Right lobe of liver (tissue), 6 donors: ENCODE results near the gene SPEF2. TPM values are rescaled to one million over a fixed set of nuclear protein-coding genes. Genes with fewer than 3 reads are reported as not detected.

Experiments used
- ATAC-seq, 4 donors: fragments of 200-7000 bp; cut with Tn5 transposase; one replicate each; pipeline ENCODE4 v1.9.1; 2020; ENCODE audit warnings: mild to moderate bottlenecking in 4 of 4, moderate library complexity in 4 of 4
- DNase-seq, 3 donors: peaks; one replicate each; pipeline ENCODE4 v3.0.0-alpha.2; 2020
- H3K27ac ChIP-seq, 3 donors: fragments of 200-600 bp; one replicate each; pipeline ENCODE4 v1.8.0; 2022
- H3K27me3 ChIP-seq, 2 donors: fragments of 200-600 bp; one replicate each; pipeline ENCODE4 v1.8.0; 2022
- H3K36me3 ChIP-seq, 4 donors: fragments of 200-600 bp; sonication (generic) in 1 of 4; one replicate each; pipeline versions ENCODE4 v1.5.1 to v1.8.0; 2017 to 2022; ENCODE audit warnings: control low read depth in 1 of 4
- H3K4me1 ChIP-seq, 4 donors: fragments of 200-600 bp; sonication (generic) in 1 of 4; one replicate each; pipeline versions ENCODE4 v1.5.1 to v1.8.0; 2017 to 2022; ENCODE audit warnings: control low read depth in 1 of 4
- H3K4me3 ChIP-seq, 3 donors: fragments of 200-600 bp; one replicate each; pipeline ENCODE4 v1.8.0; 2022
- H3K9me3 ChIP-seq, 4 donors: fragments of 200-600 bp; sonication (generic) in 1 of 4; one replicate each; pipeline versions ENCODE4 v1.5.1 to v1.8.0; 2017 to 2022; ENCODE audit warnings: control low read depth in 1 of 4
- CTCF ChIP-seq, 4 donors: fragments of 200-600 bp in 3 of 4; fragments of 450-650 bp in 1 of 4; IDR thresholded peaks; one replicate each; pipeline versions ENCODE4 v1.5.1 to v1.8.0; 2016 to 2022; ENCODE audit warnings: antibody characterized with exemption in 4 of 4, mild to moderate bottlenecking in 2 of 4
- POLR2A ChIP-seq: fragments of 450-650 bp; IDR thresholded peaks from one replicate; pipeline ENCODE4 v1.6.1; 2017; ENCODE audit warnings: antibody characterized with exemption, mild to moderate bottlenecking
- WGBS: methylation state at CpG from one replicate; pipeline ENCODE4 v1.1.6; 2018; ENCODE audit warnings: low coverage, low lambda C conversion rate; ENCODE audit not compliant: insufficient coverage; ENCODE audit errors: missing lambda C conversion rate; 5-methylcytosine and 5-hydroxymethylcytosine counted together
- intact Hi-C, 2 donors: fragments of 100-400 bp; cut with DNase I; formaldehyde crosslinking; loops; one replicate each; pipeline versions ENCODE4 v1.11.2 to v1.14.1; 2022
- total RNA-seq, 6 experiments: library from RNA; depleted of rRNA in 2 of 6; stranded (reverse); fragments of >200 nt in 2 of 6; fragmentation: NEBNext Ultra II Directional in 3 of 6; extraction: Animal tissue kit (Norgen Biotek cat#: 25700) in 3 of 6; gene quantifications; one replicate each; pipeline versions ENCODE4 v1.1.0 to v1.2.4, GENCODE V29; 2016 to 2023
- donor health status: DM: no; HTN: yes; CAD: no.
- donor health status: DM: no; HTN: no; CAD: no.
- donor health status: DM: no; HTN: no; CAD: no.
- donor health status: DM: no; HTN: yes; CAD: no.
- donor health status: DM: no; HTN: yes; CAD: no.

The SPEF2 gene
- total RNA-seq, 6 experiments from 2014 or later: 0.74 to 3.3 (median 2.0) TPM

GRCh38 chr5:35657877-35658276, 40.2 kb downstream of the SPEF2 start:
- WGBS: 90% methylated on average over 2 of the region's 2 CpGs
- DNase-seq: no peak
- TF ChIP-seq POLR2A: no peak
- TF ChIP-seq CTCF (IDR thresholded peaks at IDR 0.05): no peak
- Histone ChIP-seq H3K36me3 (no peaks in the 10 kb centered on the region), H3K9me3 (no peaks in the 10 kb centered on the region), H3K27ac (no peak overlapping the region), H3K4me3 (no peak overlapping the region), H3K4me1 (no peaks in the 10 kb centered on the region), H3K27me3 (no peaks in the 10 kb centered on the region)
- ATAC-seq: no peak
- intact Hi-C loops: loop anchor here in 1 of 2 donors (10.0 kb wide), 1 partner anchor 267 kb away; no protein-coding TSS in a partner anchor

GRCh38 chr5:35659556-35659955, 41.9 kb downstream of the SPEF2 start:
- ATAC-seq: no peak

GRCh38 chr5:35660451-35660850, 42.8 kb downstream of the SPEF2 start:
- intact Hi-C loops: no loop called here
- TF ChIP-seq CTCF (IDR thresholded peaks at IDR 0.05) (no peak), POLR2A (no peak)
- Histone ChIP-seq H3K27ac (no peak overlapping the region), H3K9me3 (no peaks in the 10 kb centered on the region), H3K27me3 (no peaks in the 10 kb centered on the region), H3K4me3 (no peak overlapping the region), H3K4me1 (no peaks in the 10 kb centered on the region), H3K36me3 (no peaks in the 10 kb centered on the region)
- no peak for ATAC-seq
- DNase-seq: no peak
- WGBS: 71% methylated on average over 1 of the region's 1 CpG

More at GRCh38 chr5:35659556-35659955, 41.9 kb downstream of the SPEF2 start:
- no peaks in the 10 kb centered on the region for H3K9me3 ChIP-seq
- no peak for DNase-seq
- intact Hi-C loops: loop anchor here in 1 of 2 donors (10.0 kb wide), 1 partner anchor 265 kb away; no protein-coding TSS in a partner anchor
- H3K27ac ChIP-seq: no peak overlapping the region
- no peaks in the 10 kb centered on the region for H3K27me3 ChIP-seq
- H3K36me3 ChIP-seq: no peaks in the 10 kb centered on the region
- TF ChIP-seq POLR2A (no peak), CTCF (IDR thresholded peaks at IDR 0.05) (no peak)
- H3K4me3 ChIP-seq: no peak overlapping the region
- no peaks in the 10 kb centered on the region for H3K4me1 ChIP-seq

GRCh38 chr5:35664584-35664983, 46.9 kb downstream of the SPEF2 start:
- intact Hi-C loops: no loop called here
- no peak for TF ChIP-seq POLR2A
- no peak for TF ChIP-seq CTCF (IDR thresholded peaks at IDR 0.05)
- H3K4me3 ChIP-seq: no peak overlapping the region
- H3K36me3 ChIP-seq: no peaks in the 10 kb centered on the region
- H3K27ac ChIP-seq: no peak overlapping the region
- DNase-seq (no peak), ATAC-seq (no peak)
- 52% methylated on average over 4 of the region's 4 CpGs for WGBS
- H3K4me1 ChIP-seq: no peaks in the 10 kb centered on the region
- no peaks in the 10 kb centered on the region for H3K9me3 ChIP-seq
- no peaks in the 10 kb centered on the region for H3K27me3 ChIP-seq

GRCh38 chr5:35665096-35665495, 47.4 kb downstream of the SPEF2 start:
- WGBS: 39% methylated on average over 4 of the region's 4 CpGs

More at GRCh38 chr5:35665096-35665495, 47.4 kb downstream of the SPEF2 start:
- H3K27me3 ChIP-seq: no peaks in the 10 kb centered on the region
- no peaks in the 10 kb centered on the region for H3K4me1 ChIP-seq
- TF ChIP-seq CTCF (IDR thresholded peaks at IDR 0.05) (no peak), POLR2A (no peak)
- DNase-seq: no peak
- H3K4me3 ChIP-seq: no peak overlapping the region
- ATAC-seq: no peak
- H3K36me3 ChIP-seq: no peaks in the 10 kb centered on the region
- intact Hi-C loops: no loop called here
- no peaks in the 10 kb centered on the region for H3K9me3 ChIP-seq
- no peak overlapping the region for H3K27ac ChIP-seq
